ENCODE measurements around the gene ADORA3. TPM values are rescaled to one million over a fixed set of nuclear protein-coding genes. Genes with fewer than 3 reads are reported as not detected.
"Not testable (repeated sequence)": the region's sequence is repeated elsewhere in the genome, so short reads cannot be mapped to it uniquely, and the experiment has no call there.

The ADORA3 gene
- total RNA-seq, result not detected in 2 replicates

- Mint-ChIP-seq H3K36me3 (ENCODE audit: low read depth) (no peaks in the 10 kb centered on the region), H3K4me1 (ENCODE audit: low read depth) (peaks cover 64% of the 10 kb centered on the region), H3K27ac (peak within 1 kb of the TSS; percentile 21), H3K4me3 (ENCODE audit: low read depth) (no peak within 1 kb of the TSS), H3K27me3 (ENCODE audit: low read depth) (no peaks in the 10 kb centered on the region), H3K9me3 (no peaks in the 10 kb centered on the region)
- intact Hi-C loops (cut with micrococcal nuclease), result no loop called here
- no peak for DNase-seq (ENCODE audit: low spot score)
Measured at GRCh38 chr1:111503585-111504060, at the start of gene ADORA3, which contains the start of gene TMIGD3. Gene ADORA3, minus strand, starts transcription at chr1:111503633. Its CDS starts 279 bp downstream, at chr1:111503354. Gene TMIGD3, minus strand, starts transcription at chr1:111503633. Its CDS starts 279 bp downstream, at chr1:111503354.

GRCh38 chr1:111553196-111553595, 49.8 kb upstream of the ADORA3 start:
- H3K9me3 Mint-ChIP-seq, result peaks cover 6% of the 10 kb centered on the region
- H3K4me3 Mint-ChIP-seq (ENCODE audit: low read depth), result no peak overlapping the region
- peaks cover 4% of the 10 kb centered on the region for H3K27me3 Mint-ChIP-seq (ENCODE audit: low read depth)
- peaks cover 6% of the 10 kb centered on the region for H3K4me1 Mint-ChIP-seq (ENCODE audit: low read depth)
- intact Hi-C loops (cut with micrococcal nuclease), result no loop called here
- no peak for DNase-seq (ENCODE audit: low spot score)
- H3K27ac Mint-ChIP-seq, result no peak overlapping the region
- H3K36me3 Mint-ChIP-seq (ENCODE audit: low read depth), result no peaks in the 10 kb centered on the region

- no peak for DNase-seq (ENCODE audit: low spot score)
- intact Hi-C loops (cut with micrococcal nuclease), result no loop called here
- H3K4me3 Mint-ChIP-seq (ENCODE audit: low read depth), result no peak overlapping the region
- peaks cover 6% of the 10 kb centered on the region for H3K9me3 Mint-ChIP-seq
- H3K27me3 Mint-ChIP-seq (ENCODE audit: low read depth), result peaks cover 2% of the 10 kb centered on the region
- H3K27ac Mint-ChIP-seq, result no peak overlapping the region
- peaks cover 6% of the 10 kb centered on the region for H3K4me1 Mint-ChIP-seq (ENCODE audit: low read depth)
- no peaks in the 10 kb centered on the region for H3K36me3 Mint-ChIP-seq (ENCODE audit: low read depth)
Measured at GRCh38 chr1:111552587-111552986, 49.2 kb upstream of the ADORA3 start.

- no peaks in the 10 kb centered on the region for H3K36me3 Mint-ChIP-seq (ENCODE audit: low read depth)
- H3K27me3 Mint-ChIP-seq (ENCODE audit: low read depth), result peaks cover 2% of the 10 kb centered on the region
- no peak for DNase-seq (ENCODE audit: low spot score)
- intact Hi-C loops (cut with micrococcal nuclease), result no loop called here
- H3K4me3 Mint-ChIP-seq (ENCODE audit: low read depth), result no peak overlapping the region
- H3K9me3 Mint-ChIP-seq, result peaks cover 6% of the 10 kb centered on the region
- no peak overlapping the region for H3K27ac Mint-ChIP-seq
- peaks cover 6% of the 10 kb centered on the region for H3K4me1 Mint-ChIP-seq (ENCODE audit: low read depth)
Measured at GRCh38 chr1:111551623-111552411, 48.4 kb upstream of the ADORA3 start.

GRCh38 chr1:111547786-111548185, 44.4 kb upstream of the ADORA3 start:
- H3K4me3 Mint-ChIP-seq (ENCODE audit: low read depth); H3K27me3 Mint-ChIP-seq (ENCODE audit: low read depth); H3K4me1 Mint-ChIP-seq (ENCODE audit: low read depth); H3K36me3 Mint-ChIP-seq (ENCODE audit: low read depth); DNase-seq (ENCODE audit: low spot score); intact Hi-C loops (cut with micrococcal nuclease); H3K27ac Mint-ChIP-seq: not testable (repeated sequence)
- peaks cover 16% of the 10 kb centered on the region for H3K9me3 Mint-ChIP-seq

- peaks cover 10% of the 10 kb centered on the region for H3K9me3 Mint-ChIP-seq
- H3K27me3 Mint-ChIP-seq (ENCODE audit: low read depth), result peaks cover 1% of the 10 kb centered on the region
- no peak for DNase-seq (ENCODE audit: low spot score)
- H3K4me1 Mint-ChIP-seq (ENCODE audit: low read depth), result peaks cover 6% of the 10 kb centered on the region
- H3K36me3 Mint-ChIP-seq (ENCODE audit: low read depth), result no peaks in the 10 kb centered on the region
- no peak overlapping the region for H3K27ac Mint-ChIP-seq
- H3K4me3 Mint-ChIP-seq (ENCODE audit: low read depth), result no peak overlapping the region
- intact Hi-C loops (cut with micrococcal nuclease), result no loop called here
Measured at GRCh38 chr1:111542187-111542586, 38.8 kb upstream of the ADORA3 start.

GRCh38 chr1:111541721-111542120, 38.3 kb upstream of the ADORA3 start:
- Mint-ChIP-seq H3K36me3 (ENCODE audit: low read depth) (no peaks in the 10 kb centered on the region), H3K4me3 (ENCODE audit: low read depth) (no peak overlapping the region), H3K27ac (no peak overlapping the region), H3K27me3 (ENCODE audit: low read depth) (peaks cover 1% of the 10 kb centered on the region), H3K9me3 (peaks cover 10% of the 10 kb centered on the region), H3K4me1 (ENCODE audit: low read depth) (peaks cover 6% of the 10 kb centered on the region)
- intact Hi-C loops (cut with micrococcal nuclease), result no loop called here
- DNase-seq (ENCODE audit: low spot score), result no peak

- Mint-ChIP-seq H3K4me3 (ENCODE audit: low read depth) (no peak overlapping the region), H3K36me3 (ENCODE audit: low read depth) (no peaks in the 10 kb centered on the region), H3K9me3 (peaks cover 6% of the 10 kb centered on the region), H3K27me3 (ENCODE audit: low read depth) (peaks cover 1% of the 10 kb centered on the region), H3K27ac (no peak overlapping the region), H3K4me1 (ENCODE audit: low read depth) (peaks cover 6% of the 10 kb centered on the region)
- intact Hi-C loops (cut with micrococcal nuclease), result no loop called here
- no peak for DNase-seq (ENCODE audit: low spot score)
Measured at GRCh38 chr1:111540928-111541327, 37.5 kb upstream of the ADORA3 start.

- intact Hi-C loops (cut with micrococcal nuclease), result no loop called here
- DNase-seq (ENCODE audit: low spot score), result no peak
- no peaks in the 10 kb centered on the region for H3K27me3 Mint-ChIP-seq (ENCODE audit: low read depth)
Measured at GRCh38 chr1:111538343-111539025, 35.1 kb upstream of the ADORA3 start.

GRCh38 chr1:111535256-111536191, 32.1 kb upstream of the ADORA3 start:
- intact Hi-C loops (cut with micrococcal nuclease), result no loop called here
- Mint-ChIP-seq H3K27ac (no peak overlapping the region), H3K27me3 (ENCODE audit: low read depth) (no peaks in the 10 kb centered on the region)

More at GRCh38 chr1:111538343-111539025, 35.1 kb upstream of the ADORA3 start:
- no peak overlapping the region for H3K27ac Mint-ChIP-seq
- no peaks in the 10 kb centered on the region for H3K36me3 Mint-ChIP-seq (ENCODE audit: low read depth)
- H3K4me3 Mint-ChIP-seq (ENCODE audit: low read depth), result no peak overlapping the region
- H3K9me3 Mint-ChIP-seq, result no peaks in the 10 kb centered on the region
- H3K4me1 Mint-ChIP-seq (ENCODE audit: low read depth), result peaks cover 6% of the 10 kb centered on the region

GRCh38 chr1:111520053-111520452, 16.6 kb upstream of the ADORA3 start:
- Mint-ChIP-seq H3K27ac (no peak overlapping the region), H3K4me1 (ENCODE audit: low read depth) (peaks cover 30% of the 10 kb centered on the region), H3K4me3 (ENCODE audit: low read depth) (no peak overlapping the region), H3K9me3 (peaks cover 10% of the 10 kb centered on the region), H3K36me3 (ENCODE audit: low read depth) (peaks cover 3% of the 10 kb centered on the region), H3K27me3 (ENCODE audit: low read depth) (no peaks in the 10 kb centered on the region)
- no peak for DNase-seq (ENCODE audit: low spot score)
- intact Hi-C loops (cut with micrococcal nuclease), result no loop called here

More at GRCh38 chr1:111535256-111536191, 32.1 kb upstream of the ADORA3 start:
- H3K36me3 Mint-ChIP-seq (ENCODE audit: low read depth), result peaks cover 3% of the 10 kb centered on the region
- no peak overlapping the region for H3K4me3 Mint-ChIP-seq (ENCODE audit: low read depth)
- H3K9me3 Mint-ChIP-seq, result peaks cover 7% of the 10 kb centered on the region
- peaks cover 6% of the 10 kb centered on the region for H3K4me1 Mint-ChIP-seq (ENCODE audit: low read depth)
- no peak for DNase-seq (ENCODE audit: low spot score)

- H3K4me1 Mint-ChIP-seq (ENCODE audit: low read depth), result peaks cover 44% of the 10 kb centered on the region
- no peak for DNase-seq (ENCODE audit: low spot score)
- peak overlapping the region; percentile 70 for H3K27ac Mint-ChIP-seq
- no peaks in the 10 kb centered on the region for H3K27me3 Mint-ChIP-seq (ENCODE audit: low read depth)
- H3K9me3 Mint-ChIP-seq, result no peaks in the 10 kb centered on the region
- H3K36me3 Mint-ChIP-seq (ENCODE audit: low read depth), result no peaks in the 10 kb centered on the region
- intact Hi-C loops (cut with micrococcal nuclease), result loop anchor here (2.0 kb wide), 2 partner anchors 41 to 75 kb away; no protein-coding TSS in a partner anchor
- peak overlapping the region; percentile 49 for H3K4me3 Mint-ChIP-seq (ENCODE audit: low read depth)
Measured at GRCh38 chr1:111517469-111518225, 14.2 kb upstream of the ADORA3 start.

All from activated T-helper 2 cell treated with anti-CD3 and anti-CD28 coated beads, Interferon-gamma antibody, Interleukin-2, Interleukin-4, amounts not matched to agents 10 μg/mL and 5 μg/mL and 100 μg/mL, durations not matched to agents 14 hours and 24 hours and 36 hours (primary cell).